Jurkat, Clone E6-1 (cell line): ENCODE measurements around the gene DOLPP1. TPM values are rescaled to one million over a fixed set of nuclear protein-coding genes. Genes with fewer than 3 reads are reported as not detected.
"Not testable (repeated sequence)": the region's sequence is repeated elsewhere in the genome, so short reads cannot be mapped to it uniquely, and the experiment has no call there.

Experiments
- DNase-seq: peaks from one replicate; pipeline ENCODE4 v3.0.0-alpha.2; 2011; ENCODE audit warnings: low read depth, low spot score
- H3K4me3 ChIP-seq: 2 replicates; pipeline ENCODE4 v1.5.1; 2011; ENCODE audit warnings: mild to moderate bottlenecking, low read length, control low read depth, moderate library complexity
- polyA plus RNA-seq: library from polyadenylated mRNA; unstranded; fragments of >200 nt; gene quantifications from one replicate; pipeline ENCODE4 v1.2.1, GENCODE V29; 2012; ENCODE audit warnings: missing spikeins; ENCODE audit not compliant: insufficient read length, insufficient read depth

DOLPP1 gene
- 21.1 TPM for polyA plus RNA-seq

GRCh38 chr9:129080601-129081387 lies at the start of gene DOLPP1:
Gene DOLPP1, plus strand, starts transcription at chr9:129081111. Its CDS starts 21 bp downstream, at chr9:129081132.
- peak; percentile 99 for DNase-seq
- H3K4me3 ChIP-seq: peak within 1 kb of the TSS; percentile 93

- H3K4me3 ChIP-seq: no peak overlapping the region
- DNase-seq: no peak
These were observed 49.4 kb upstream of the DOLPP1 start for GRCh38 chr9:129031514-129031913.

GRCh38 chr9:129032541-129033159 lies 48.3 kb upstream of the DOLPP1 start:
- no peak for DNase-seq
- H3K4me3 ChIP-seq: no peak overlapping the region

GRCh38 chr9:129033216-129033615 lies 47.7 kb upstream of the DOLPP1 start:
- H3K4me3 ChIP-seq: no peak overlapping the region

GRCh38 chr9:129035838-129036237 lies 45.1 kb upstream of the DOLPP1 start:
- DNase-seq: not testable (repeated sequence)
- peak overlapping the region; percentile 35 for H3K4me3 ChIP-seq

More at GRCh38 chr9:129033216-129033615, 47.7 kb upstream of the DOLPP1 start:
- no peak for DNase-seq

GRCh38 chr9:129036241-129036922 lies 44.5 kb upstream of the DOLPP1 start, which contains the start of gene MIGA2:
Gene MIGA2, plus strand, starts transcription at chr9:129036626. Its CDS starts 3,969 bp downstream, at chr9:129040595.
- DNase-seq: peak; percentile 99
- peak within 1 kb of the TSS; percentile 92 for H3K4me3 ChIP-seq

GRCh38 chr9:129036923-129037766 lies 43.8 kb upstream of the DOLPP1 start:
- no peak for DNase-seq
- peak overlapping the region; percentile 92 for H3K4me3 ChIP-seq

- no peak for DNase-seq
- H3K4me3 ChIP-seq: peak overlapping the region; percentile 92
These were observed 43.2 kb upstream of the DOLPP1 start for GRCh38 chr9:129037767-129038098.

- no peak overlapping the region for H3K4me3 ChIP-seq
- no peak for DNase-seq
These were observed 42.6 kb upstream of the DOLPP1 start for GRCh38 chr9:129038109-129038852.

GRCh38 chr9:129040113-129040643 lies 40.7 kb upstream of the DOLPP1 start:
- H3K4me3 ChIP-seq: no peak overlapping the region
- no peak for DNase-seq

GRCh38 chr9:129042016-129042415 lies 38.9 kb upstream of the DOLPP1 start:
- no peak overlapping the region for H3K4me3 ChIP-seq
- DNase-seq: no peak

GRCh38 chr9:129052592-129052991 lies 28.3 kb upstream of the DOLPP1 start:
- DNase-seq: no peak
- no peak overlapping the region for H3K4me3 ChIP-seq

GRCh38 chr9:129053020-129053419 lies 27.9 kb upstream of the DOLPP1 start:
- DNase-seq: no peak
- H3K4me3 ChIP-seq: no peak overlapping the region

GRCh38 chr9:129054163-129054851 lies 26.6 kb upstream of the DOLPP1 start:
- DNase-seq: no peak
- H3K4me3 ChIP-seq: no peak overlapping the region

GRCh38 chr9:129058965-129059795 lies 21.7 kb upstream of the DOLPP1 start:
- no peak for DNase-seq

GRCh38 chr9:129059796-129060785 lies 20.8 kb upstream of the DOLPP1 start:
- H3K4me3 ChIP-seq: no peak overlapping the region
- no peak for DNase-seq

More at GRCh38 chr9:129058965-129059795, 21.7 kb upstream of the DOLPP1 start:
- no peak overlapping the region for H3K4me3 ChIP-seq
